ENCODE data around the gene LCA5. TPM values are rescaled to one million over a fixed set of nuclear protein-coding genes. Genes with fewer than 3 reads are reported as not detected.

Gene LCA5
- 1.6 and 2.7 TPM in 2 replicates for total RNA-seq (2014; rRNA removed; shearing (Covaris generic))

GRCh38 chr6:79536954-79537747 is at the start of gene LCA5:
LCA5 (minus strand) TSS chr6:79537430; CDS start chr6:79518894, 18,536 bp downstream.

Small RNAs within 50 kb of the gene (small RNA-seq; reads per million reads assigned to genes)
- gene DBIP1 = not detected

Other genes starting within 250 kb of the LCA5 start
- 2.1 and 2.2 TPM in 2 replicates for gene SH3BGRL2, start 93.9 kb upstream of the LCA5 start, total RNA-seq (2014; rRNA removed; shearing (Covaris generic))

Data from A375 (cell line).